NCI-H2227 (cell line): ENCODE data around the gene CCDC15.
"Not testable (repeated sequence)": the region's sequence is repeated elsewhere in the genome, so short reads cannot be mapped to it uniquely, and the experiment has no call there.

ENCODE experiments used
- DNase-seq: peaks from one replicate; lab custom pipeline; 2025; ENCODE audit not compliant: unreplicated experiment; lab: John Stamatoyannopoulos, UW

Gene CCDC15

DNA sequence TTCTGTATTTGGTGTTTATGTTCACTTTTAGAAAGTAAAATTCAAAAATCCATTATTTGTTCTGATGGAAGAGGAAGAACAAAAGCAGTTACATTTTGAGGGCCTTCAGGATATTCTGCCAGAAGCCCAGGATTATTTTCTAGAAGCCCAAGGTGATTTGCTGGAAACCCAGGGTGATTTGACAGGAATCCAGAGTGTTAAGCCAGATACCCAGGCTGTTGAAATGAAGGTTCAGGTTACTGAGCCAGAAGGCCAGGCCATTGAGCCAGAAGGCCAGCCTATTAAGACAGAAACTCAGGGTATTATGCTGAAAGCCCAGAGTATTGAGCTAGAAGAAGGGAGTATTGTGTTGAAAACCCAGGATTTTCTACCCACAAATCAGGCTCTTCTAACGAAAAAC lies 33.1 kb downstream of the CCDC15 start:
- no peak for DNase-seq

DNA sequence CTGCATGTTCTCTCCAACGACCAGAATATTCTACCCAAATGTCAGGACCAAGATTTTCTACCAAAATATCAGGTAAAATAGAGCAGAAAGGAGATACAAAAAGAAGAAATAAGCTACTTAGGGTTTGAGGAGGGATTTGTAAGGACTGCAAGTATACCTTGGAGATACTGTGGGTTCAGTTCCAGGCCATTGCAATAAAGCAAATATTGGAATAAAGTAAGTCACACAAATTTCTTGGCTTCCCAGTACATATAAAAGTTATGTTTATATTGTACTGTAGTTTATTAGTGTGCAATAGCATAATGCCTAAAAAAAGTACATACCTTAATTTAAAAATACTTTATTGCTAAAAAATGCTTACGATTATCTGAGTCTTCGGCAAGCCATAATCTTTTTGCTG lies 34.1 kb downstream of the CCDC15 start:
- no peak for DNase-seq

DNA sequence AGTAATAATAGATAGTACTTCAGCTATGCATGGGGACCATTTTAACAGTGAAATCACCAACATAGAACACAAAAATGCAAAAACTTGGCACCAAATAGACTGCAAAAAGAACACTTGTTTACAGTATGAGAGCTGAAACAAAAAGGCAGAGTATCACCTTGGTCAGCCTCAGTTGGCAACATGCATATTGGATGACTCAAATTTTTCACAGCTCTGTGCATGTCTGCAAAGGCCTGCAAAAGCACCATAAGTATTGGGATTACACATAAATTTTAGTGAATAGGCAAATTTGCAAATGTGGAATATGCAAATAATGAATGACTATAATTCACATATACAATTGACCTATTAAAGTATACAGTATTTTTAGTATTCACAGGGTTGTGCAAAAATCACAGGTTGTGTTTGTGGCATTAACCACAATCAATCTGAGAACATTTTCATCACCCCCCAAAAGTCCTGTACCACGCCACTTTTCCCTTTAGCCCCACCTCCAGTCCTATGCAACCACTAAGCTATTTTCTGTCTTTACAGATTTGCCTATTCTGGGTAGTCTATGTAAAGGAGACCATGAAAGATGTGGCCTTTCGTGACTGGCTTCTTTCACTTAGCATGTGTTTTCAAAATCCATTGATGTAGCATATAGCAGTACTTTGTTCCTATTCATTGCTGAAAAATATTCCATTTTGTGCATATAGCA lies 47.2 kb downstream of the CCDC15 start:
- no peak for DNase-seq

DNA sequence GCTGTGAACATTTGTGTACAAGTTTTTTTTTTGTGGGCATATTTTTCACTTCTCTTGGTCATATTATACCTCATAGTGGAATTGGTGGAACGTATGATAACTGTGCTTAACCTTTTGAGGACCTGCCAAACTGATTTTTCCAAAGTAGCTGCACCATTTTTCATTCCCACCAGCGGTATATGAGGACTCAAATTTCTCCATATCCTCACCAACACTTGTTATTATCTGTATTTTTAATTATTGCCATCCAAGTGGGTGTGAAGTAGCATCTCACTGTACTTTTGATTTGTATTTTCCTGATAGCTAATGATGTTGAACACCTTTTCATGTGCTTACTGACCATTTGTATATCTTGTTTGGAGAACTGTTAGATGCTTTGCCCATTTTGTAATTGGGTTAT lies 47.8 kb downstream of the CCDC15 start:
- no peak for DNase-seq

DNA sequence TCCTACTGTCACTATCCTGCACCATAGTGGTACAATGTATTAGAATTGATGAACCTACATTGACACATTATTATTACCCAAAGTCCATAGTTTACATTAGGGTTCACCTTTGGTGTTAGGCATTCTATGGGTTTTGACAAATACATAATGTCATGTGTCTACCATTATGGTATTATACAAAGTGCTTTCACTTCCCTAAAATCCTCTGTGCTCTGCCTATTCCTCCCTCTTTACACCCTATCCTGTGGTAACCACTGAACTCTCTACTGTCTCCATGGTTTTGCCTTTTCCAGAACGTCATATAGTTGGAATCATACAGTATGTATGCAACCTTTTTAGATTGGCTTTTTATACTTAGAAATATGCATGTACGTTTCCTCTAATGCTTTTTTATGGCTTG lies 51.5 kb downstream of the CCDC15 start:
- no peak for DNase-seq

DNA sequence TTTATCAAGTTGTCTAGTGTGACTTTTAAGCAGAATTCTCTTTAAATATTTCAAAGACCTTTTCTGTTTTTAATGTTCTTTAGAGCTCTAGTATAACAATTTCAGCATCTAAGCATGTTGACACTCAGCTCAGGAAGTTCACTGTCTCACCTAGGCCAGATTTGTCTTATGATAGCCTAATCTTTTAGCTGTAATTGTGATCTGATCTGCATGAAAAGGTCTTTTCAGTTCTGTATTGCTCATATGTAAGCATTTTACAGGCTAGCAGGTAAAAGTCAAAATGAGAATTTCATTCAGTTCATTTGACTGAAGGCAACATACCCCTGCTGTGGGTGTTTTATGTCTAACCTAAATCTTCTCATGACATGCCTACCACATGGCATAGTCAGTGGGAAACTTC lies 62.4 kb downstream of the CCDC15 start:
- no peak for DNase-seq

DNA sequence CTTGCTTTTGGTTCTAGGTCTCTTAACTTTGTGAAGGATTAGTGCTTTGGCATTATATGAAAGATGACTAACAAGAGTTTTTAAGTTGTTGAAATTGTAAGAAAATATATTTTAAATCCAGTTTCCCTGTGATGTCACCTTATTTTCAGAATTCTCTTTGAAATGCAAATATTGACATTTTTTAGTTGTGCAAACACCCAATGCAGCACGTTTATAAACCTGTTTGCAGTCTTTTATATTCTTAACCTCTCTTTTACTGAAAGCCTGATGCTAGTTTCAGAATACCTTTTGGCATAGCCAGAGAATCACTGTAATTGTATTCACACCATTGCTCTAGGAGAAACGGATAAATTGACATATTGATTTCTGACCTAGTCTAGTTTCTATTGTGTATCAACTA lies 66.3 kb downstream of the CCDC15 start:
- DNase-seq, result no peak

DNA sequence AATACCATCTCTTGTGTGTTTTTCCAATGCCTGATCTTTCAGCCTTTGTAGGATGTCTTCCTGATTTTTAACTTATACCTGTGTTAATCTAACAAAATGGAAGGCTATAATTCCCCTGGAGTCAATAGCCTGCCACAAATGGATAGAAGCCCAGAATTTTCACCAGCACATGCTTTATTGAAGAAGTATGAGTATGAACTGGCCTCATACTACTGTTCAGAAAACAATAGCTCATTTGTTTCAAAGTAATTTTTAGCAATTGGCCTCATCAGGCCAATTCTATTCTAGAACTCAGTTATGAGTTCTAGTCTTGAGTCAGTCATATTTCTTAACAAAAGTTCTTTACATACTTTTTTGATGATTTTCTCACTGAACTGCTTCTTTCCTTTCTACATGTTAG lies 68.5 kb downstream of the CCDC15 start:
- DNase-seq, result no peak

DNA sequence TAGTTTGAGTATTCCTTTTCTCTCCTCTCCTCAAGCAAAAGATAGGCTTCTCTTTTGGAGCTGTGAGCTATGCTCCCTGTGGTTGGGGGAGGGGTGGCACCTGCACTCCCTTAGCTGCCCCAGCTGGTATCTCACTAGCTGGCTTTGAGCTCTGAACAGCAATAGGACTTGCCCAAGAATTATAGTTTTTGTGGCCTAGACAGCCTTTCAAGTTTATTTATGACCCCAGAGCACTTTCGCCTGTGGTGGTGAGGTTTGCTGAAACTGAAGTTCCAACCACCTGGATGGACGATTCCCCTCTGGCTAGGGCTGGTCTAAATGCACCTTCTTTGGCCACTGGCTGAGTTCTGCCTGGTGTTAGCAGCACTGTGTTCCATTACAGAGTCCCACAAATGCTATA lies 72.0 kb downstream of the CCDC15 start:
- no peak for DNase-seq

DNA sequence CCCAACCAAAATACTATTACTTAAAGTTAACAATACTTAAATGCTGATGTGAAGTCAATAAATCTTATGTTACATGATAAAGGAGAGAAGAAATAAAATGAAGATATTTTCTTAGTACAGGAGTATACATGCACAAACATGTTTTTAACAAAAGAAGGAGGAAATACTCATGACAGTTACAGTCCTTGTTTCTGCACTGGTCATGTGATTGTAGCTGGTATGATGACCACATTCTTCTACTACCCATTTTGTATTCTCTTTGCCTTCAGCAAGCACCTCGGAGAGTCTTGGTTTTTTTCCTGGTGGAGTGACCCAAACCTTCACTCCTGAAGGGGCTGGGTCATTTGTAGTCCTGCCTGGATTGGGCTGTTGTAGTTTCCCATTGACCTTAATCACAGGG lies 75.4 kb downstream of the CCDC15 start:
- DNase-seq, result not testable (repeated sequence)

DNA sequence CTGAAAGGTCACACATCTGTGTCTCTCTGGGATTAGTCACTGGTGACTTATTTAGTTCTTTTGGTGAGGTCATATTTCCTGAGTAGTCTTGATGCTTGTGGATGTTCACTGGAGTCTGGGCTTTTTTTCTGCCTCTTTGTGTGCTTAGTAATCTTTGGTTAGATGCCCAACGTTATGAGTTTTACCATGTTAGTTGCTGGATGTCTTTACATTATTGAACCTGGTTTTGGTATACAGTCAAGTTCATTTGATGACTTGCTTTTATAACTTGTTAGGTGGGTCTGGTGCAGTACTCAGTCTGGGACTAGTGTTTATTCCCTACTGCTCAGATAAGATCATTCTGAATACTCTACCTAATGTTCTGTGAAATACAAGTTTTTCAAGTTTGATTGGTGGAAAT lies 82.9 kb downstream of the CCDC15 start:
- DNase-seq, result no peak

DNA sequence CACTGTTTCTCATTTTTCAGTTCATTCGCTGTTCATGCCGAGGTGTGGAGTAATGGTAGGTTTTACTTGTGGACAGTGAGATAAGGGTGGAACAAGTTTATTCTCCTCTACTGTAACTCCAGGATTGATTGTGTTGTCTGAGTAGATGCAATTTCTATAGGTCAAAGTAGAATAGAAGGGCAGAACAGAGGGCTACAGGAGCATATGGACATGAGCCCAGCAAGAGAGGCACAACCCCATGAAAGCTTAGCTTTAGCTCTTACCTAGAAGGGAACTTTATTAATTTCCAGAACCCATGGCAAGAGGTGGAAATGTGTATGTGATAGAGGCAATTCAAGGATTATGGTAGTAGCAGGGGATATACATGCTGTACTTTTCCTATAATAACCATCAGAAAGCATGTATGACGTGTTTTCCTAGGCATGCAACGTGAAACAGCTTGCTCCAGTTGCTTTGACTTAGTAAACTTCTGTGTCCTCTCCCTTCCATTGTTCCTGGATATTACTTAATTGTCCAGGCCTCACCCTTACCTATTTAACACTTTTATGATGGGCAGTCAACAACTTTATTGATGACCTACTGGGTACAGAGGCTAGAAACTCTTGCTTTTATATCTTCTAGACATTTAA lies 95.3 kb downstream of the CCDC15 start:
- no peak for DNase-seq

DNA sequence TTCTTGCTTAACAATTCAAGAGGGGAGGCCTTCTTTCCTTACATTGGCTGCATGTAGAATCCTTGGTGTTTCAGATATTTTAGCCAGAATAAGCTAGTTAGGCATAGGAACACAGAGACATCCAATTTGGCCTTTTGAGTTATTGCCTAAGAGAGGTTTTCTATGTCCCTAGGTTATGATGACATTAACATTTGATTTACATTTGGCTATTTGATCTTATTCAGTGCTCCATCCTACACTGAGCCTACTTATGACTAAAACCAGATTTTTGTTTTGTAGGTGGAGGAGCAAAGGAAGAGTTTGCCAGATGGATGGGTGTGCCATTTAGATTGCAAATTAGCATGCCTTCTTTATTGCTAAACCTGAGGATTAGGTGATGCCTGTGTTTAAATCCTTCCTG lies 98.0 kb downstream of the CCDC15 start:
- DNase-seq, result no peak

DNA sequence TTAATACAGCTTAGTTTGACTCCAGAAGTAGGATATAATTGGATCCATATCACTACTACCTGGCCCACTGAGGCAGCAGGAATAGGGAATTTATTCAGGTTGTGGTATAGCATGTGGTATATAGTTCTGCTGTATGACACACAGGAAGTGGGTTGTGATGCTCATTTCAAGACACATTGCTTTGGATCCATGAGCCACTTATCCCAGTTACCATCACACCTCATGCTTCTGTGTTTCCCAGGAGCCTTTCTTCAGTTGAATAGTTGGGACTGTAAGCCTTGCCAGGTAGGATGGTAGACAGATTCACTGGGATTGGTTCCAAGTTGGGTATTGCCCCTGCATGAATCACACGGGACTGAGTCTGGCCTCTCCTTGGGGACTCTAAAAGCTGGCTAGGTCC lies 99.2 kb downstream of the CCDC15 start:
- DNase-seq, result no peak

DNA sequence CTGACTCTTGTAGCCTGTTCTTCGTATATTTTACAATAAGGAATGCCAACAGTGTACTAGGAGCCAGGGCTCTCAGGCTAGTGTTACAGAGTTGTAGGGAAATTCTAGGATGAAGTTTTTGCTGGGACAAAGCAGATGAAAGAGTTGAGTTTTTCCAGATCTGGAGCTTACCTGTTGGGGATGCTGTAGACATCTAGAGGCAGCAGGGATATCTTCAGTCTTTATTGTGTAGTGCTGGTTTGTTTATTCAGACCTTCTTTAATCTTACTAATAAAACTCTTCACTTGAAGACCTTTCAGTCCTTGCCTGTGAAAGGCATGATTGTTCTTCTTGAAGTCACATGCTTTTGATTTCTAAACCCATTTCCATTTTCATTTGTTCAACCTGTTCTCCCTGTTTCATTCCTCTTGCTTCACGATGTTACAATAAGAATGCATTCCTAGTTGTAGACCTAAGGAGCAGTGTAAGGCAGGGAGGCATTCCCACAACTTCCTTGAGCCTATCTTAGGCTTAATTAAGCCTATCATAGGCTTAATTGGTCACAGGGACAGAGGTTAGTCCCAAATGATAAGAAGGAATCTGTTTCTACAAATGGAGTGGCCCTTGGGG lies 101.2 kb downstream of the CCDC15 start:
- no peak for DNase-seq

DNA sequence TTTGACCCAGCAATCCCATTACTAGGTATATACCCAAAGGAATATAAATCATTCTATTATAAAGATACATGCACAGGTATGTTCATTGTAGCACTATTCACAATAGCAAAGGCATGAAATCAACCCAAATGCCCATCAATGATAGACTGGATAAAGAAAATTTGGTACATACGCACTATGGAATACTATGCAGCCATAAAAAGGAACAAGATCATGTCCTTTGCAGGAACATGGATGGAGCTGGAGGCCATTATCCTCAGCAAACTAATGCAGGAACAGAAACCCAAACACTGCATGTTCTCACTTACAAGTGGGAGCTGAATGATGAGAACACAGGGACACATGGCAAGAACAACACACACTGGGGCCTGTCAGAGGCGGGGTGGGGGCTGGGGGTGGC lies 102.1 kb downstream of the CCDC15 start:
- DNase-seq, result not testable (repeated sequence)

DNA sequence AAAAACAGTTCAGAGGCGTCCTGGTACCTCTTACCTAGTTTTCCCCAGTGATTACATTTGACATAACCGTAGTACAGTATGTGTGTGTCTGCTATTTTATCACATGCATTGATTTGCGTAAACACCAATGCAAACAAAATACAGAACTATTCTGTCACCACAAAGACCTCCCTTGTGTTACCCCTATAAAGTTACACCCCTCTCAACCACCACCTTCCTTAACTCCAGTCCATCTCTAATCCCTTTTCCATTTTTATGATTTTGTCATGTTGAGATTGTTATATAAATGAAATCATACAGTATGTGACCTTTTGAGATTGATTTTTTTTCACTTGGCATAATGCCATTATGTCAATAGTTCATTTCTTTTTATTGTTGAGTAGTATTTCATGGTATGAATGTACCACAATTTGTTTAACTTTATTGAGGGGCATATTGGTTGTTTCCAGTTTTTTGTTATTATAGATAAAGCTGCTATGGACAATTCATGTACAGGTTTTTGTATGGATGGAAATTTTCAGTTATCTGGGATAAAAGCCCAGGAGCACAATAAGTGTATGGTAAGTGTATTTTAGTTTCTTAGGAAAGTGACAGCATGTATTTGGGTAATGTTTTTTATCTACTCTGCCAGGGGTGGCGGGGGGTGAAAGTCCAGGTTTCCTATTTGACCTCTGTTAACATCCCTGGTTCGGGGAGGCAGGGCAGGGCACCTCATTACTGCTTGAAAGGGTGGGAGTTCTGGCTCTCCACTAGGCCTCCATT lies 103.1 kb downstream of the CCDC15 start:
- no peak for DNase-seq

DNA sequence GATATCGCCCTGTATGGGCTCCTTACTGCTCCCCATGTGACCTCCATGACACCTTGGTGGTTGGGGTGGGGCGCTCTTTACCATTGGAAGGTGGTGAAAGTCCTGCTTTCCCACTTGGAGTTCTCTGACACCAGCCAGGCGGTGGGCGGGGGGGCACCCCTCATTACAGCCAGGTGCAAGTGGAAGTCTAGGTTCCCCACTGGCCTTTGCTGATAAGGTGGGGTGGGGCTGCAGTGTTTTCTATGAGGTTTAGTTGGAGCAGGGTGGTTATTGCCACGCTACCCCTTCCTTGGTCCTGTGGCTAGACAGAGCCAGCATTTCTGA lies 103.7 kb downstream of the CCDC15 start:
- DNase-seq, result no peak

DNA sequence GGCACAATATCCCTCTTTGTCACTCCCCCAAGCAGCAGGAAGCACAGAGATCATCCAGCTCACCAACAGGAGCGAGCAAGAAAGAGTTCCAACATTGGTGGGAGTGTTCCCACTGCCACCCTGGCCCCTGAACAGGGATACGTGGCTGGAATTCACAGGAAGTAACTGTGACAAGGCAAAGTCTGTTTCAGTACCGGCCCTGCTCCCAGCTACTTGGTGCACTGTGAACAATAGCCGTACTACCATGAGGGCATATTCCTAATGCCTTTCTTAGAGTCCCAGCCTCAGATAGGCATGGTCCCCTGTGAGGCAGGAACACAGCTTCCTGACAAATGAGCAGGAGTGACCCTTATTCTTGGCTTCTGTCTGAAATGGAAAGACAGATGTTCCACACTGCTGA lies 107.3 kb downstream of the CCDC15 start:
- DNase-seq, result no peak

DNA sequence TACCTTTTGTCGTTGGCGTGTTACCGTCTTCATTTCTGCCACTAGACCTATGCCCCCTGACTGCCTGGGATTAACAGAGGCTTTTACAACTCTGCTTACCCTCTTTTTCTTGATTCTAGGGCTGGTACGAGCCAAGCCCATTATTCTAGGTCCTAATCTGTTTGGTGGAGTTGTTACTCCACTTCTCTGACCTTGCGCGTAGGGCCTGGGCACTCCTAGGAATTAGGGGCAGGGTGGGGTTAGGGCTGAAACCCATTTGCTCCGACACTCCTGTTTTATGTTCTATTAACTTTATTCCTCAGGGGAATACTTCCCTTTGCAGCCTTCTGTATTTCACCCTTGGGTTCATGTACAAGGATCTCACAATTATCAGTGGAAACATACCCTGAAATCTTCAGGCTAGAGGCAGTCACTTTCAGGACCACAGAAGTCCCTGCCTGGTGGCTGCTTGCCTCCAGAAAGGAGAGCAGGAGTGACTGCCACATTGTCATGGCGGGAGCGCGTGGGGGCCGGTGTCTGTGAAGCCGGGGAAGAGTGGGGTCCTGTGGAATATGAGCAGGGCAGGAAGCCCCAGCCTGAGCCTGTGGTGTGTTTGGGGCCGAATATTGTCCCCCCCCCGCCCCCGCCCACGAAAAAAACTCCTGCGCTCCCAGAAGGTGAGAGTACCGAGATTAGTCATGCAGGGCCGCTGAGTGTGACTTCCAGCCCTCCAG lies 108.4 kb downstream of the CCDC15 start:
- no peak for DNase-seq

DNA sequence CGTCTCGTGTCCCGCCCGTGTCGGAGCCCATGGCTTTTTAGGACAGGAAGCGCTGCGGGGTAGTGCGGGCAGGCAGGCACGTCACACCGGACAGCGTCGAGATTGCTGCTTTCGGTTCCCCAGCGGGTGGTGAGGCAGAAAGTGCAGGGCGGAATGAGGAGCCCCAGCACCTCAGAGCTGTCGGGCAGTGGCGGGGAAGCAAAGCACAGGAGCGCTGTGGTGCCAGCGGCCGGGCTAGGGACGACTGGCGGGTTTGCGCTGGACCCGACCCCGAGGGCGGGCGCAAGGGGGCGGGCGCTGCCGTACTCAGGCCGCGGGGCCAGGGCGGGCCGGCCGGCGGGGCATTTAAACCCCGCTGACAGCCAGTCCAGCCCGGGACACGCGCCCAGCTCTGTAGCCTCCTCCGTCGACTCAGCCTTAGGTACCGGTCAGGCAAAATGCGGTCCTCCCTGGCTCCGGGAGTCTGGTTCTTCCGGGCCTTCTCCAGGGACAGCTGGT lies 109.0 kb downstream of the CCDC15 start, which contains the start of gene SLC37A2:
SLC37A2 (plus strand) TSS at position 375 of the 498 bp plus-strand sequence; CDS start at position 438, 63 bp downstream.
- peak; percentile 24 for DNase-seq
